Testis (tissue), 3 donors: ENCODE results near the gene GBP7. TPM values are rescaled to one million over a fixed set of nuclear protein-coding genes. Genes with fewer than 3 reads are reported as not detected.

Experiments
- DNase-seq: peaks from one replicate; pipeline ENCODE4 v3.0.0-alpha.2; 2019
- H3K27ac ChIP-seq, 2 donors: fragments of 200-600 bp; sonication (generic); one replicate each; pipeline ENCODE4 v1.5.1; 2019
- H3K27me3 ChIP-seq: fragments of 200-600 bp; sonication (generic); one replicate; pipeline ENCODE4 v1.5.1; 2019
- H3K36me3 ChIP-seq: fragments of 200-600 bp; sonication (generic); one replicate; pipeline ENCODE4 v1.5.1; 2017; ENCODE audit warnings: low read depth; ENCODE audit errors: missing control alignments
- H3K4me1 ChIP-seq: fragments of 200-600 bp; sonication (generic); one replicate; pipeline ENCODE4 v1.5.1; 2019
- H3K4me3 ChIP-seq, 2 donors: fragments of 200-600 bp; sonication (generic); one replicate each; pipeline ENCODE4 v1.5.1; 2017 to 2019
- H3K9me3 ChIP-seq: fragments of 200-600 bp; sonication (generic); one replicate; pipeline ENCODE4 v1.5.1; 2017
- POLR2A ChIP-seq: fragments of 450-650 bp; IDR thresholded peaks from one replicate; pipeline ENCODE4 v1.6.1; 2017; ENCODE audit warnings: antibody characterized with exemption, mild to moderate bottlenecking, moderate library complexity
- WGBS, 2 donors: methylation state at CpG; one replicate each; pipeline ENCODE4 v1.1.5; 2018; 5-methylcytosine and 5-hydroxymethylcytosine counted together
- intact Hi-C: fragments of 100-400 bp; cut with DNase I; formaldehyde crosslinking; loops from one replicate; pipeline ENCODE4 v1.15.1; 2023; ENCODE audit warnings: low total_unique reads
- polyA plus RNA-seq: library from polyadenylated mRNA; stranded (reverse); fragments of 350-450 nt; fragmentation: Illumina TruSeq; extraction: RNeasy Lipid Tissue Mini Kit (QIAGEN cat#74804); gene quantifications from one replicate; pipeline ENCODE4 v1.2.3, GENCODE V29; 2014; ENCODE audit warnings: low read depth, low replicate concordance; ENCODE audit not compliant: insufficient read depth
- total RNA-seq, 2 donors: library from RNA; depleted of rRNA; stranded (reverse); fragments of >200 nt; gene quantifications; one replicate each; pipeline ENCODE4 v1.2.3, GENCODE V29; 2016
- TF ChIP-seq, protein P1 (sequence below), 3 experiments: fragments of 450-650 bp in 2 of 3; fragments of 200-600 bp in 1 of 3; sonication (generic) in 1 of 3; IDR thresholded peaks; one replicate each; pipeline ENCODE4 v1.5.1; 2016 to 2019; ENCODE audit warnings: antibody characterized with exemption in 3 of 3, mild to moderate bottlenecking in 2 of 3, moderate library complexity in 1 of 3

The GBP7 gene
- total and polyA plus RNA-seq, 3 donors from 2014 or later: 0.12 TPM; not detected in 2

DNA sequence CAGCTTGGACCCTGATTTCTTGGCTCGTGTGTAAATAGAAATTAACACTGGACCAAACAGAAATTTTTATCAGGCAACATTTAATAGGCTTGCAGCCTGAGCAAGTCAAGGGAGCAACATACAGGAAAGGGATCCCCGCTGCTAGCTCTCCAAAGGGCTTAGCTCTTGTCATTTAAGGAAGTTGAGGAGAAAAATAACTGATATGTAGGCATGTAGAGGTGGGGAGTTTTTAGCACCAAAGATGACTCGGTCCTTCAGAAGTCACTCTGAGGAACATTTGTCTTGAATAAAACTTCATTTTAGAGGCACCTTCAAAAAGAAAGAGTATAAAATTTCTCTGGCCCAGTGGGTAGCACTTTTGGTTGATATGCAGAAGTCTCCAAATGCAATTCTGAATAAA lies 76.9 kb downstream of the GBP7 start:
- TF ChIP-seq POLR2A: no peak
- intact Hi-C loops: no loop called here
- no peaks in the 10 kb centered on the region for H3K9me3 ChIP-seq
- no peaks in the 10 kb centered on the region for H3K36me3 ChIP-seq
- no peak for DNase-seq
- H3K4me3 ChIP-seq: no peak overlapping the region
- H3K27ac ChIP-seq: no peak overlapping the region
- H3K4me1 ChIP-seq: no peaks in the 10 kb centered on the region
- H3K27me3 ChIP-seq: no peaks in the 10 kb centered on the region
- WGBS, 2 donors: 73 to 87% methylated on average over 3 of the region's 3 CpGs

DNA sequence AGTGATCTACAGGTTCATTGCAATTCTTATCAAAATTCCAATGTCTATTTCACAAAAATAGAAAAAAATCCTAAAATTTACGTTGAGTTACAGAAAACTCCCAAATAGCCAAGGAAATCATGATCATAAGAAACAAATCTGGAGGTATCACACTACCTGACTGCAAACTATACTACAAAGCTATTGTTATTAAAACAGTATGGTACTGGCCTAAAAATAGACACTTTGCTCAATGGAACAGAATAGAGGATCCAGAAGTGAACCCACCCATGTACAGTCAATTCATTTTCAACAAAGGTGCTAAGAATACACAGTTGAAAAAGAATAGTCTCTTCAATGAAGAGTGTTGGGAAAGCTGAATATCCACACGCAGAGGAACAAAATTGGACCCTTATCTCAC lies 80.1 kb downstream of the GBP7 start:
- 87 to 98% methylated on average over 2 of the region's 2 CpGs for WGBS, 2 donors
- intact Hi-C loops: no loop called here
- Histone ChIP-seq H3K9me3 (no peaks in the 10 kb centered on the region), H3K27me3 (no peaks in the 10 kb centered on the region), H3K4me1 (no peaks in the 10 kb centered on the region), H3K27ac (no peak overlapping the region), H3K4me3 (no peak overlapping the region), H3K36me3 (no peaks in the 10 kb centered on the region)
- no peak for DNase-seq
- TF ChIP-seq POLR2A: no peak
- TF ChIP-seq, protein P1, sequence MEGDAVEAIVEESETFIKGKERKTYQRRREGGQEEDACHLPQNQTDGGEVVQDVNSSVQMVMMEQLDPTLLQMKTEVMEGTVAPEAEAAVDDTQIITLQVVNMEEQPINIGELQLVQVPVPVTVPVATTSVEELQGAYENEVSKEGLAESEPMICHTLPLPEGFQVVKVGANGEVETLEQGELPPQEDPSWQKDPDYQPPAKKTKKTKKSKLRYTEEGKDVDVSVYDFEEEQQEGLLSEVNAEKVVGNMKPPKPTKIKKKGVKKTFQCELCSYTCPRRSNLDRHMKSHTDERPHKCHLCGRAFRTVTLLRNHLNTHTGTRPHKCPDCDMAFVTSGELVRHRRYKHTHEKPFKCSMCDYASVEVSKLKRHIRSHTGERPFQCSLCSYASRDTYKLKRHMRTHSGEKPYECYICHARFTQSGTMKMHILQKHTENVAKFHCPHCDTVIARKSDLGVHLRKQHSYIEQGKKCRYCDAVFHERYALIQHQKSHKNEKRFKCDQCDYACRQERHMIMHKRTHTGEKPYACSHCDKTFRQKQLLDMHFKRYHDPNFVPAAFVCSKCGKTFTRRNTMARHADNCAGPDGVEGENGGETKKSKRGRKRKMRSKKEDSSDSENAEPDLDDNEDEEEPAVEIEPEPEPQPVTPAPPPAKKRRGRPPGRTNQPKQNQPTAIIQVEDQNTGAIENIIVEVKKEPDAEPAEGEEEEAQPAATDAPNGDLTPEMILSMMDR (IDR thresholded peaks at IDR 0.05): no peak

DNA sequence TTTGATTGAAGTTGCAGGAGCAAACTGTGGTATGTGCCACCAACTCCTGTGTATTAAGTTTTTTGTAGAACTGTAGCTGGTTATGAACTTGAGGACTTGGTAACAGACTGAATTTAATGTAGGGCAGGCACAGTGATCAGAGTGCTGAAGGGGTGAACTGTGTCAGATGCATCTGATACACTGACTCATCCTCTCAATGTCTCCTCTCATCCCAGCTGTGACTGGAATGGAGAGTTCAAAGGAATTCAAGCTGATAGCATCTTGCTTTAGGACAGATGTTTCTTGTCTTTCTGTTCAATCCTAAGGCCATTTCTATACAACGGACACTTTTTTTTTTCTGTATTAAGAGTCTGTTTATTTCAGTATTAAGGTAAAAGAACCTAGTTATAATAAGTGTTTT lies 85.8 kb downstream of the GBP7 start:
- Histone ChIP-seq H3K4me3 (no peak overlapping the region), H3K27me3 (no peaks in the 10 kb centered on the region), H3K4me1 (no peaks in the 10 kb centered on the region), H3K9me3 (no peaks in the 10 kb centered on the region), H3K27ac (no peak overlapping the region), H3K36me3 (no peaks in the 10 kb centered on the region)
- no peak for DNase-seq
- TF ChIP-seq, protein P1 (IDR thresholded peaks at IDR 0.05): no peak
- no peak for TF ChIP-seq POLR2A
- 66 to 68% methylated on average over 1 of the region's 1 CpG for WGBS, 2 donors
- intact Hi-C loops: no loop called here

DNA sequence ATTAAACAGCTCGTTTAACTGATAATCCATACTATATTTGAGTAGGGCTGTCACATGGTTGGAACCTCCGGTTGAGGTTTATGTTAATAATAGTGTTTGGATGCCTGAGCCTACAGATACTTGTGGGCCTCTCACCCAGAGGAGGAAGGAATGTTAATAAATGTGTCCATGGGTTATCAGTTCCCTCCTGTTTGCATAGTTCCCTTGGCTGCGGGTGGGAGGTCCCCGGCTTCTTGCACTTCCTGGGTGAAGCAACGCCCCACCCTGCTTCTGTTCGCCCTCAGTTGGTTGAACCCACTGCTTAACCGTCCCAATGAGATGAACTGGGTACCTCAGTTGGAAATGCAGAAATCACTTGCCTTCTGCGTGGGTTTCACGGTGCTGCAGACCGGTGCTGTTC lies 87.2 kb downstream of the GBP7 start:
- no peaks in the 10 kb centered on the region for H3K27me3 ChIP-seq
- no peak overlapping the region for H3K4me3 ChIP-seq
- no peaks in the 10 kb centered on the region for H3K36me3 ChIP-seq
- DNase-seq: no peak
- intact Hi-C loops: no loop called here
- no peaks in the 10 kb centered on the region for H3K9me3 ChIP-seq
- no peak for TF ChIP-seq POLR2A
- TF ChIP-seq, protein P1 (IDR thresholded peaks at IDR 0.05): no peak
- no peaks in the 10 kb centered on the region for H3K4me1 ChIP-seq
- H3K27ac ChIP-seq: no peak overlapping the region
- 70 to 75% methylated on average over 10 of the region's 10 CpGs for WGBS, 2 donors

DNA sequence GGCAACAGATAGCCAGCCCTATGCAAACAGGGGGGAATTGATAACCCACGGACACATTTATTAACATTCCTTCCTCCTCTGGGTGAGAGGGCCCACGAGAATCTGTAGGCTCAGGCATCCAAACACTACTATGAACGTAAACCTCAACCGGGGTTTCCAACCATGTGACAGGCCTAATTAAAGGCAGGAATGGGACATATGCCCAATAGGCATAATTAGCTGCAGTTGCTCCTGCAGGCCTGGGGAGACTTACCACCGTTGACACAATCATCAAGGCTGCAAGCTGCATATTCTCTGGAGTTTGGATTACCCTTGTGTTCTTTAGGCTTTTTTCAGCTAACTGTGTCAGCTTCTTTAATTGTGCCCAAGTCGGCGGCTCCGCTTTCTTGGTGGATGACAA lies 88.6 kb downstream of the GBP7 start:
- TF ChIP-seq, protein P1 (IDR thresholded peaks at IDR 0.05): no peak
- TF ChIP-seq POLR2A: no peak
- WGBS, 2 donors: 79 to 82% methylated on average over 8 of the region's 8 CpGs
- Histone ChIP-seq H3K27me3 (no peaks in the 10 kb centered on the region), H3K27ac (no peak overlapping the region), H3K9me3 (no peaks in the 10 kb centered on the region), H3K36me3 (no peaks in the 10 kb centered on the region), H3K4me3 (no peak overlapping the region), H3K4me1 (no peaks in the 10 kb centered on the region)
- intact Hi-C loops: no loop called here
- no peak for DNase-seq
